Measurements from ENCODE around the gene SETX. TPM values are rescaled to one million over a fixed set of nuclear protein-coding genes. Genes with fewer than 3 reads are reported as not detected.

SETX gene
- total RNA-seq, 1 donor from 2014 or later = 93.8 TPM

- FAIRE-seq (no peak), DNase-seq (ENCODE audit: low spot score in 2 of 2) (no peak)
These were observed 124.2 kb downstream of the SETX start for GRCh38 chr9:132230605-132231004.

GRCh38 chr9:132228062-132228461 is 126.7 kb downstream of the SETX start:
- FAIRE-seq (no peak), DNase-seq (ENCODE audit: low spot score in 2 of 2) (no peak)

- no peak for FAIRE-seq
- no peak for DNase-seq (ENCODE audit: low spot score in 2 of 2)
These were observed 128.0 kb downstream of the SETX start for GRCh38 chr9:132226571-132227430.

- no peak for FAIRE-seq
These were observed 130.1 kb downstream of the SETX start for GRCh38 chr9:132224645-132225044.

GRCh38 chr9:132221941-132222340 is 132.8 kb downstream of the SETX start:
- FAIRE-seq (no peak), DNase-seq (ENCODE audit: low spot score in 2 of 2) (no peak)

More at GRCh38 chr9:132224645-132225044, 130.1 kb downstream of the SETX start:
- no peak for DNase-seq (ENCODE audit: low spot score in 2 of 2)

DNA sequence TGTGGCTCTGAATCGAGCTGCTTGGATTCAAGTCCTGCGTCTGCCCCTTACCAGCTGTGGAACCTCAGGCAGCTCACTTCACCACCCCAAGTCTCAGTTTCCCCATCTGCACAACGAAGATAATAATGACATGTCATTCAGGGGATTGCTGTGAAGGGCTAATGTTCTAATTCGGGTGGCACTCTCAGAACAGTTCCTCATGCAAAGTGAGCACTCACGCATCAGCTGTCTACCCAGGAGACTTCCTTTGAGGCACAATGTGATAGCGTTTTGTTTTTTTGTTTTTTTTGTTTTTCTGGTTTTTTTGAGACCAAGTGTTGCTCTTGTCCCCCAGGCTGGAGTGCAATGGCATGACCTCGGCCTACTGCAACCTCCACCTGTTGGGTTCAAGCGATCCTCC is 136.6 kb downstream of the SETX start:
- FAIRE-seq = no peak
- no peak for DNase-seq (ENCODE audit: low spot score in 2 of 2)

GRCh38 chr9:132216861-132217619 is 137.7 kb downstream of the SETX start:
- no peak for FAIRE-seq

DNA sequence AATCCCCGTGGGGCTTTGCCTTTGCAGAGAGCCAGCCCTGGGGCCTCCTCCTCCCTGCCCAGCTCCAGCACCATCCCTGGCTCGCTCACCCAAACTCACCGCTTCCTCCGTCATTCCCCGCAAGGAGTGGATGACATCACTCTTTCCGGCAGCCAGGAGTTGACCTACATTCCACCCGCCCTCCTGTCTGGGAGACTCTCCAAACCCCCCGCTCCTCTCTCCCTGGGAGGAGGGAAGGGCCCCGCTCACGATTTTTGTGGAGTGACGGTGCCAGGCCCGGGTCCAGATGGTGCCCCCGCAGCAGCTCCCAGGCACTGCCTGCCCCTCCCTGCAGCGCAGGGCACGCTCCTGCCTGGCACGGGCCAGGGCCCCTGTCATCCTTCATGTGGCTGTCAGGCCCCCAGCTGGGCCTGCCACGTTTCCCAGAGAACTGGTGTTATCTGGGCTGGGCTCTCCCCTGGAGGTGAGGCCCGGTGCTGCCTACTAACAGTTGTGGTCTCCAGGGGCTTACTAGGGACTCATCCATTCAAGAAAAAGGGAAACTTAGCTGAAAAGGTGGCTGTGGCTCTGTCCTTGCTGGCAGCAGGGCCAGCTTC is 140.7 kb downstream of the SETX start:
- peak; percentile 64 to 85 for DNase-seq (ENCODE audit: low spot score in 2 of 2)
- no peak for FAIRE-seq

More at GRCh38 chr9:132216861-132217619, 137.7 kb downstream of the SETX start:
- DNase-seq (ENCODE audit: low spot score in 2 of 2) = no peak

DNA sequence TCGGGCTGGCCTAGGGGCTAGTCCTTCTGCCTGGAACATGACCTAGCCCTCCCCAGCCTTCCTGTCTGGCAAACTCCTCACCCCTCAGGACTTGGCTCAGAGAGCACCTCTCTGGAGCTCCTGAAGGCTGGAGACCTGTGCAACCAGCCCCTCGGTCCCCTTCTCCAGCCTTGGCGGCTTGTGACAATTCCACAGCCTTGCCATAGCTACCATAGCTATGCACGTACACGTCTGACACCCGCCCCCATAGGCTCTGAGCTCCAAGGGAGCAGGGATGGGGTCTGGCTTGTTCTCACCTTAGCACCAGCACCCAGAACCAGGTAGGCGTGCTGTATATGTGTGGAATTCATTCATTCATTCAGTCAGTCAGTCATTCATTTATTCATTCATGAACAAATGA is 143.2 kb downstream of the SETX start:
- FAIRE-seq = no peak

More for the DNA sequence above, 143.2 kb downstream of the SETX start:
- no peak for DNase-seq (ENCODE audit: low spot score in 2 of 2)

Other genes starting within 250 kb of the SETX start
- 16.3 TPM for gene NTNG2, start 192.9 kb downstream of the SETX start, total RNA-seq
- gene TTF1, start 51.9 kb upstream of the SETX start, total RNA-seq = 17.1 TPM
- gene CFAP77, start 55.2 kb upstream of the SETX start, total RNA-seq = not detected
- gene BARHL1, start 227.6 kb upstream of the SETX start, total RNA-seq = not detected

Data from frontal cortex (tissue), 4 donors.